NCI-H146 (cell line): Measurements from ENCODE around the gene TMEM45A.
A peak's percentile ranks its signal among the peaks of the same experiment; 100 is the strongest.
"Not testable (repeated sequence)": the region's sequence is repeated elsewhere in the genome, so short reads cannot be mapped to it uniquely, and the experiment has no call there.

ENCODE experiments used
- DNase-seq: peaks from one replicate; lab custom pipeline; 2025; lab: John Stamatoyannopoulos, UW

TMEM45A gene

DNA sequence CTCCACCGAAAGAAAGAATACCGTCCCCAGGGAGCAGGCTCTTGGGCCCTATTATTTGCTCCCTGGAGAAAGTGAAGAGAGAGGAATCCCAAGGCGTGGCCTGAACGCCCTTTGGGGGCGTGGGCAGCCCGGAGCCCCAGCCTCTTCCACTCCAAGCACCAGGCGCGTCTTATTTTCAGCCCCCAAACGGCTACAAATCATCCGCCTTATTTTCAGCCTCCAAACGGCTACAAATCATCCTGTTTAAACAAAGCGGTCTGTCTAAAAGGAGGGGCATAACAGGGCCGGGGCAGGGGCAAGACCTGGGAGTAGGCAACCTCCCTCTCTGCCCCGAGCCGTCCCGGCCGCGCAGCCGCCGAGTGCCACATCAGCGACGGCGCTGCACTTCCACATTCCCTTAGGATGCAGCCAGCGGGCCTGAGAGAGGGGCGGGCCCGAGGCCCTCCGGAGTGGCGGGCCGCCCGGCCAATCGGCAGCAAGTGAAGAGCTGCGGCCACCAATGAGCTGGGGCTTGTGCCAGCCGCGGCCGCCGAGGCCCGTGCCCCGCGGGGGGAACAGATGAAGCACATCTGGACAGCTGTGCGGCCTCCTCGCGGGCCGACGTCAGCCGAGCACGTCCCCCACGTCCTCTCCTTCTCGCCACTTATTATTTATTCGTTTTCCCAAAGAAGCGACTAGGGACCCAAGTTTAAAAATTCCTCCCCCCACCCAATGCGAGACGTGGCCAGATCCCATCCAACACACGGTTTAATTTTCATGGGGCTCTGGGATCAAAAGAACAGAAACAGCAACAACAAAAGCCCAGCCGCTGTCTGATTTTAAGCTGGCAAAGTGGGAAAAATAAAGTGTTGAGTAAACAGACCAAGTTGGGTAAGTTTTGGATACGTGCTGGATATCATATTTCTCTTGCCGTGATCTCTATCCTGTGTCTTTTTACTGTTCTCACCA lies at the start of gene TMEM45A:
TMEM45A (plus strand) TSS at position 561 of the 948 bp plus-strand sequence. CDS start 62,593 bp downstream, outside the sequence.
- peak; percentile 86 for DNase-seq

- no peak for DNase-seq
Observed at GRCh38 chr3:100443690-100444089, 48.7 kb upstream of the TMEM45A start.

DNA sequence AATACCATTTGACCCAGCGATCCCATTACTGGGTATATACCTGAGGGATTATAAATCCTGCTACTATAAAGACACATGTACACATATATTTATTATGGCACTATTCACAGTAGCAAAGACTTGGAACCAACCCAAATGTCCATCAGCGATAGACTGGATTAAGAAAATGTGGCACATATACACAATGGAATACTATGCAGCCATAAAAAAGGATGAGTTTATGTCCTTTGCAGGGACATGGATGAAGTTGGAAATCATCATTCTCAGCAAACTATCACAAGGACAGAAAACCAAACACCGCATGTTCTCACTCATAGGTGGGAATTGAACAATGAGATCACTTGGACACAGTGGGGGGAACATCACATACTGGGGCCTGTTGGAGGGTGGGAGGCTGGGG lies 45.4 kb upstream of the TMEM45A start:
- DNase-seq: not testable (repeated sequence)

DNA sequence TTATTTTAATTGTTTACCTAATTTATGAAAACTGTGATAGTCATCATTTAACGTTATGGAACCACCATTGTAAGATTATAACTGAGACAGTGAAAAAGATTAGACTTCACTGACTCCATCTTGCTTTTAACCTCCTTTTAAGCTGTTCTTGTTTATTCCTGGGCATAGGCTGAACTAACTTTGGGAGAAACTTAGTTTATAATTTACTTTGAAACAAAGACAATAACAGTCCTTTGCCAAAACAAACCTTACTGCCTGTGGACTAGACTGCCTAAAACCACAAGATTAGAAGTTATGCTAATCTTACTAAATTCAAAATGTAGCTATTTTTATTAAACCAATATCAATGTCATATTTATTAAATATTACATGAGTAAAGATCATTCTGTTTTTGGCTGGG lies 44.3 kb upstream of the TMEM45A start:
- no peak for DNase-seq

DNA sequence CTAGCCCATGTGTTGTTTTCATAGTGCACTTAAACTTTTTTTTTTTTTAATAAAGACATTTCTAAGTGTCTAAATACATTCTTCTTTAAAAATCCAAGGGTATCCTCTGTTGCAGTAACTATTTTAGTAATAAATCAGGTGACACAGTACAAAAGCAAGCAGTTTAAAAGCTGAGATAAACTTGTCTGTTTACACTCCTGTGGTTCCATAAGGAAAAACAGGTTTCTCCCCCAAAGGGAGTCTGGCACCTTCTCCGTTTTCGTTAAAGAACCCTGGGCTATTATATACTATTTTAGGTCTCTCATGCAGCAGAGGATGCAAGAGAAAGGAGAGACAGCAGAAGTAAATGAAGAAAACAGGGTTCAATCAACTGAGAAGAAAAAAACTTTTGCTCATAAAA lies 43.2 kb upstream of the TMEM45A start:
- no peak for DNase-seq

GRCh38 chr3:100454677-100455076 lies 37.7 kb upstream of the TMEM45A start:
- no peak for DNase-seq

GRCh38 chr3:100455841-100456550 lies 36.4 kb upstream of the TMEM45A start:
- DNase-seq: no peak

DNA sequence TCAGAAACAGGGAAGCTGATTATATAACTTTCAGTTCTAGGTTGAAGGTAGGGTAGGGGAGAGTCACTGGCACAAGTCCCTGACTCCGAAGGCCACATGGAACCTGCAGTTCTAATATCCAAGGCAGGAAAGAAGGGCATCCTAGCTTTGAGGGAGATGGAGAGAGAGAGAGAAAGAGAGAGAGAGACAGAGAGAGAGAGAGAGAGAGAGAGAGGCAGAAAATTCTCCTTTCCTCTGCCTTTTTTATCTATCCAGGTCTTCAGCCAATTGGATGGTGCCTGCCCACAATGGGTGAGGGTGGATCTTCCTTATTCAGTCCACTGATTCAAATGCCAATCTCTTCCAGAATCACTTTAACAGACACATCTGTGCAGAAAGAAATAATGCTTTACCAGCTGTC lies 35.7 kb upstream of the TMEM45A start:
- DNase-seq: no peak

GRCh38 chr3:100457811-100458210 lies 34.6 kb upstream of the TMEM45A start:
- no peak for DNase-seq

- DNase-seq: no peak
Observed at GRCh38 chr3:100458814-100459213, 33.6 kb upstream of the TMEM45A start.

DNA sequence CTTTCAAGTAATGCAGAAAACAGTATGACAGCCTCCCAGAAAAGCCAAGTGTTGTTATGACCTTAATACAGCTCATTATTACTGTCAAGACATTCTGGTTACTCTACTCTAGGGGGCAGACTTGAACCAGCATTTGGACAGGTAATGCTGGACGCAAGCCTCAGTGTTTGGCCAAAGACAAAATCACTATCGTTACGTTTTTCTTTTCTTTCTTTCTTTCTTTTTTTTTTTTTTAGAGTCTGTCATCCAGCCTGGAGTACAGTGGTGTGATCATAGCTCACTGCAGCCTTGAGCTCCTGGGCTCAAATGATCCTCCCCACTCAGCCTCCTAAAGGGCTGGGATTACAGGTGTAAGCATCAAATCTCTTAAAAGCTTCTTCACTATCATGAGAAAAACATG lies 29.4 kb upstream of the TMEM45A start:
- DNase-seq: peak; percentile 60

GRCh38 chr3:100463646-100464155 lies 28.7 kb upstream of the TMEM45A start:
- DNase-seq: no peak

- no peak for DNase-seq
Observed at GRCh38 chr3:100465892-100466777, 26.3 kb upstream of the TMEM45A start.

- no peak for DNase-seq
Observed at GRCh38 chr3:100467133-100467532, 25.3 kb upstream of the TMEM45A start.

GRCh38 chr3:100468676-100469075 lies 23.7 kb upstream of the TMEM45A start:
- DNase-seq: no peak

DNA sequence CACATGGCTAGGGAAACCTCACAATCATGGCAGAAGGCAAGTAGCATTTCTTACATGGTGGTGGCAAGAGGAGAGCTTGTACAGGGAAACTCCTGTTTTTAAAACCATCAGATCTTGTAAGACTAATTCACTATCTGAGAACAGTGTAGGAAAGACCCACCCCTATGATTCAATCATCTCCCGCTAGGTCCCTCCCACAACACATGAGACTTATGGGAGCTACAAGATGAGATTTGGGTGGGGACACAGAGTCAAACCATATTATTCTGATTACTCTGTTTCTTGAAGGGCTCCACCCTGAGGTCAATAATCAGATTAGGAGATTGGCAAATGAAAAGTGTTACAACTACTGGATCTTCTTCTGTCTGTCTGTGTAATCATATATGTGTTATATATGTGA lies 21.5 kb upstream of the TMEM45A start:
- DNase-seq: no peak

DNA sequence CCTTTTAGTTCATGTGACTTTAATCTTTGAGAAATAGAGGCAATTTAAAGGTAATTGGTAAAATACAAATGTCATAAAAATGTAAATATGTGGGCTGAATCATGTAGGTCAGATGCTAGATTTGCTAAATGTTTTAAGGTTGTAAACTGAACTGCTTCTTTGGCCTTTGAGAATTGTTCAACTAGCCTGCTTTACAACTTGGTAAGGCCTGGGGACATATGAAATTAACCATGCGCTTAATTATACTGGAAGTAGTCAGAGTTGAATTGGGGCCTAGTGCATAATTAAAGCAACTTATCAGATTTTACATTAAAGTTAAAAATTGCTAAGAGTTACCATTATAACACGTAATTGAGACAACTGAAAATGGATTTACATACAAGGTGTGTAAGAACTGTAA lies 21.0 kb upstream of the TMEM45A start:
- no peak for DNase-seq

DNA sequence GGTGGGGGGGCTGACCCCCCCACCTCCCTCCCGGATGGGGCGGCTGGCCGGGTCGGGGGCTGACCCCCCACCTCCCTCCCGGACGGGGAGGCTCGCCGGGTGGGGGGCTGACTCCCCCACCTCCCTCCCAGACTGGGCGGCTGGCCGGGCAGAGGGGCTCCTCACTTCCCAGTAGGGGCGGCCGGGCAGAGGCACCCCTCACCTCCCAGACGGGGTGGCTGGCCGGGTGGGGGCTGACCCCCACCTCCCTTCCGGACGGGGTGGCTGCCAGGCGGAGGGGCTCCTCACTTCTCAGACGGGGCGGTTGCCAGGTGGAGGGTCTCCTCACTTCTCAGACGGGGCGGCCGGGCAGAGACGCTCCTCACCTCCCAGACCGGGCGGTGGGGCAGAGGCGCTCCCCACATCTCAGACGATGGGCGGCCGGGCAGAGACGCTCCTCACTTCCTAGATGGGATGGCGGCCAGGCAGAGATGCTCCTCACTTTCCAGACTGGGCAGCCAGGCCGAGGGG lies 14.5 kb upstream of the TMEM45A start:
- DNase-seq: not testable (repeated sequence)

DNA sequence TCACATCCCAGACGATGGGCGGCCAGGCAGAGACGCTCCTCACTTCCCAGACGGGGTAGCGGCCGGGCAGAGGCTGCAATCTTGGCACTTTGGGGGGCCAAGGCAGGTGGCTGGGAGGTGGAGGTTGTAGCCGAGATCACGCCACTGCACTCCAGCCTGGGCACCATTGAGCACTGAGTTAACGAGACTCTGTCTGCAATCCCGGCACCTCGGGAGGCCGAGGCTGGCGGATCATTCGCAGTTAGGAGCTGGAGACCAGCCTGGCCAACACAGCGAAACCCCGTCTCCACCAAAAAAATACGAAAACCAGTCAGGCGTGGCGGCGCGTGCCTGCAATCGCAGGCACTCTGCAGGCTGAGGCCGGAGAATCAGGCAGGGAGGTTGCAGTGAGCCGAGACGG lies 13.9 kb upstream of the TMEM45A start:
- not testable (repeated sequence) for DNase-seq

GRCh38 chr3:100480081-100480480 lies 12.3 kb upstream of the TMEM45A start:
- peak; percentile 3 for DNase-seq

DNA sequence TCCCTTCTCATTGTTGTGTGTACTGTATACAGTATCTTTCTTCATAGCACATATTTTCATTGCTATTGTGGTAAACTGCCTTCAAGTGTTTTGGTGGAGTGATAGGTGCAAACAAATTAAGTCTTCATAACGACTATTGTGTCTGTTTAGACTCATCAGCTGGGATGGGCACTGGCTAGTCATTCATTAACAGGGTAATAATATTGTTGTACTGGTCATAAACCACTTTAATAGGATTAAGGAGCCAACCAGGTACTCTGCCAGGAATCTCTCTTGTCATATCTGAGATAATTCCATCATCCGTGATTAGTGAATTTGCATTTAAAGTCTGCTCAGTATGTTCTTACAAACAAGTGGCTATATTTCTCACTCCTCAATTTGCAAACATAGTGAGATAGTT lies 10.2 kb upstream of the TMEM45A start:
- no peak for DNase-seq

DNA sequence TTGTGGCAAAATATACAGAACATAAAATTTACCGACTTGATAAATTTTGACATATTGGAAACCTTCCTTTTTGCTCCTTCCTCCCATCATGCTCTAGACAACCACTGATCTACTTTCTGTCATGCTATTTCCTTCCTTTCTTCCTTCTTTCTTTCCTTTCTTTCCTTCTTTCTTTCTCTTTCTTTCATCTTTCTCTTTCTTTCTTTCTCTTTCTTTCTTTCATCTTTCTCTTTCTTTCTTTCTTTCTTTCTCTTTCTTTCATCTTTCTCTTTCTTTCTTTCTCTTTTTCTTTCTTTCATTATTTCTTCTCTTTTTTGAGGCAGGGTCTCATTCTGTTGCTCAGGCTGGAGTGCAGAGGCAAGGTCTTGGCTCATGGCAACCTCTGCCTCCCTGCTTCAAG lies 8.9 kb upstream of the TMEM45A start:
- DNase-seq: no peak
